Stimulated activated naive B cell treated with anti-CD40 and anti-IgM and Interleukin-4, amounts not matched to agents 10 μg/mL and 1 μg/mL and 100 μg/mL, for 72 hours (primary cell): Measurements from ENCODE around the gene FRMPD4.

Experiments
- ATAC-seq, 2 donors: fragments of 150-1000 bp; cut with Tn5 transposase; replicated peaks; 2 replicates each; pipeline ENCODE4 v1.10.0; 2021; ENCODE audit warnings: moderate library complexity in 1 of 2
- DNase-seq: peaks from one replicate; pipeline ENCODE4 v3.0.0; 2021
- H3K27ac Mint-ChIP-seq: one replicate; pipeline ENCODE4 v1.8.0; 2022; ENCODE audit warnings: mild to moderate bottlenecking, mixed read lengths
- H3K27me3 Mint-ChIP-seq, 2 donors: one replicate each; pipeline ENCODE4 v1.8.0; 2022; ENCODE audit warnings: mixed read lengths in 2 of 2
- H3K36me3 Mint-ChIP-seq, 2 donors: one replicate each; pipeline ENCODE4 v1.8.0; 2022; ENCODE audit warnings: mixed read lengths in 2 of 2, mild to moderate bottlenecking in 1 of 2
- H3K4me1 Mint-ChIP-seq, 2 donors: one replicate each; pipeline ENCODE4 v1.8.0; 2022; ENCODE audit warnings: mixed read lengths in 2 of 2, mild to moderate bottlenecking in 1 of 2
- H3K4me3 Mint-ChIP-seq, 2 donors: one replicate each; pipeline ENCODE4 v1.8.0; 2022; ENCODE audit warnings: mild to moderate bottlenecking in 2 of 2, mixed read lengths in 2 of 2, moderate library complexity in 1 of 2
- H3K9me3 Mint-ChIP-seq, 2 donors: one replicate each; pipeline ENCODE4 v1.8.0; 2022; ENCODE audit warnings: mixed read lengths in 2 of 2, mild to moderate bottlenecking in 1 of 2

FRMPD4 gene

DNA sequence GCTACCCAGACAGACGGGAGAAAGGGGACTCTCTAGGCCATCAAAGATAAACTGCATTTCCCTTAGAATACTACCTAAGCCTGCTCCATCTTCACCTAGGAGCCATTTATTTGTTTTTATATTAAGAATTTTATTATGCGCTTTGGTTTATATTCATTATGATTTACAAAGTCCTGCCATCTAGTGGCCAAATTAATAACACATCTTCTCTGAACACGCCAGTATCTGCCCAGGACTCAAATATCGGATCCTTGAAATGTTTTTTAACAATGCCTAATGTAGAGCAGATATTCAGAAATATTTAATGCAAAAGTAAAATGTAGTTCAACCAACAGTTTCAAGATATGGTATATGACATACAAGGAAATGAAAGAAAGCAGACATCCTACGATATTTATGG lies 632.2 kb downstream of the FRMPD4 start:
- DNase-seq = no peak
- peak in 1 of 2 donors; percentile 45 for ATAC-seq
- H3K9me3 Mint-ChIP-seq = no peaks in the 10 kb centered on the region
- no peaks in the 10 kb centered on the region for H3K36me3 Mint-ChIP-seq
- H3K27ac Mint-ChIP-seq = no peak overlapping the region
- H3K4me1 Mint-ChIP-seq = peaks cover 5 to 7% of the 10 kb centered on the region in 2 donors
- H3K27me3 Mint-ChIP-seq = peaks cover 7 to 17% of the 10 kb centered on the region in 2 donors
- no peak overlapping the region for H3K4me3 Mint-ChIP-seq

GRCh38 chrX:12771445-12772069 lies 633.3 kb downstream of the FRMPD4 start:
- H3K27ac Mint-ChIP-seq = no peak overlapping the region
- H3K4me1 Mint-ChIP-seq = peaks cover 5 to 7% of the 10 kb centered on the region in 2 donors
- ATAC-seq (peak; percentile 100), DNase-seq (peak; percentile 66)
- H3K36me3 Mint-ChIP-seq = no peaks in the 10 kb centered on the region
- H3K27me3 Mint-ChIP-seq = peaks cover 7 to 22% of the 10 kb centered on the region in 2 donors
- H3K4me3 Mint-ChIP-seq = peak overlapping the region in 1 of 2 donors; percentile 74
- H3K9me3 Mint-ChIP-seq = no peaks in the 10 kb centered on the region
